GM23248 (cell line): Measurements from ENCODE around the gene CTIF.

Experiments
- EZH2 ChIP-seq: fragments of 200-600 bp; sonication (generic); IDR thresholded peaks from 2 replicates; pipeline ENCODE4 v1.6.1; 2018; ENCODE audit warnings: antibody characterized with exemption, mild to moderate bottlenecking; ENCODE audit not compliant: insufficient read depth, poor library complexity, severe bottlenecking
- EZH2phosphoT487 ChIP-seq: fragments of 200-600 bp; sonication (generic); IDR thresholded peaks from 2 replicates; pipeline ENCODE4 v1.6.1; 2018; ENCODE audit warnings: antibody characterized with exemption, moderate library complexity, mild to moderate bottlenecking, low read depth; ENCODE audit not compliant: insufficient read depth

- TF ChIP-seq EZH2 (no peak), EZH2phosphoT487 (no peak)
Measured at GRCh38 chr18:48714873-48715272, 176.0 kb downstream of the CTIF start.
